Measurements from ENCODE around the gene TSPAN13. TPM values are rescaled to one million over a fixed set of nuclear protein-coding genes. Genes with fewer than 3 reads are reported as not detected.

Gene TSPAN13
- total and polyA plus RNA-seq, 10 of the 15 experiments (the other 5 are each of a cell fraction or from before 2014, with no cell fraction given) = 0.26 to 0.37 TPM; not detected in 8

- no peak overlapping the region for H3K27ac ChIP-seq (ENCODE audit: control insufficient read depth, insufficient read depth)
- DNase-seq (ENCODE audit: low read depth, low spot score) (no peak), ATAC-seq (no peak), FAIRE-seq (no peak)
- peaks cover 5 to 18% of the 10 kb centered on the region in 2 experiments for H3K27me3 ChIP-seq (replicated peaks in 1 of 2; ENCODE audit: control insufficient read depth in 2 of 2, insufficient read depth in 2 of 2, low read length in 1 of 2)
- H3K4me3 ChIP-seq = no peak overlapping the region
- H3K4me1 ChIP-seq (ENCODE audit: control insufficient read depth, insufficient read depth, low read length) = no peaks in the 10 kb centered on the region
- TF ChIP-seq LARP7 (IDR thresholded peaks at IDR 0.05) = no peak
- no peak for TF ChIP-seq JUND (IDR thresholded peaks at IDR 0.05; ENCODE audit: low read depth, low read length)
- TF ChIP-seq HDAC6 (IDR thresholded peaks at IDR 0.05; ENCODE audit: unreplicated experiment) = peak; percentile 75
- TF ChIP-seq FOXK2 (IDR thresholded peaks at IDR 0.05) = no peak
- TF ChIP-seq, protein P1, sequence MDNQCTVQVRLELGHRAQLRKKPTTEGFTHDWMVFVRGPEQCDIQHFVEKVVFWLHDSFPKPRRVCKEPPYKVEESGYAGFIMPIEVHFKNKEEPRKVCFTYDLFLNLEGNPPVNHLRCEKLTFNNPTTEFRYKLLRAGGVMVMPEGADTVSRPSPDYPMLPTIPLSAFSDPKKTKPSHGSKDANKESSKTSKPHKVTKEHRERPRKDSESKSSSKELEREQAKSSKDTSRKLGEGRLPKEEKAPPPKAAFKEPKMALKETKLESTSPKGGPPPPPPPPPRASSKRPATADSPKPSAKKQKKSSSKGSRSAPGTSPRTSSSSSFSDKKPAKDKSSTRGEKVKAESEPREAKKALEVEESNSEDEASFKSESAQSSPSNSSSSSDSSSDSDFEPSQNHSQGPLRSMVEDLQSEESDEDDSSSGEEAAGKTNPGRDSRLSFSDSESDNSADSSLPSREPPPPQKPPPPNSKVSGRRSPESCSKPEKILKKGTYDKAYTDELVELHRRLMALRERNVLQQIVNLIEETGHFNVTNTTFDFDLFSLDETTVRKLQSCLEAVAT (IDR thresholded peaks at IDR 0.05) = no peak
- CTCF ChIA-PET = no interaction called here
- SMC1A ChIA-PET (ENCODE audit: uncharacterized antibody, unreplicated experiment) = interaction anchor here (1.3 kb wide), 1 partner anchor 9 kb away, joined by 3 read pairs; no protein-coding TSS in a partner anchor
- no peak overlapping the region for H2AFZ ChIP-seq (ENCODE audit: control insufficient read depth, low read depth, low read length)
- POLR2A ChIA-PET = no interaction called here
- 10% methylated on average over 52 of the region's 58 CpGs for WGBS (ENCODE audit: insufficient coverage, insufficient replicate concordance, low lambda C conversion rate, missing lambda C conversion rate)
- no peaks in the 10 kb centered on the region for H3K79me2 ChIP-seq (ENCODE audit: control insufficient read depth, insufficient read depth, low read length)
- intact Hi-C loops (cut with micrococcal nuclease; ENCODE audit: unreplicated experiment) (no loop called here), in situ Hi-C loops (cut with MboI) (no loop called here)
- peak overlapping the region; percentile 64; the same call in 1 of the 2 replicates for H3K4me2 ChIP-seq (ENCODE audit: control insufficient read depth, insufficient read depth)
- no peak overlapping the region for H3K9ac ChIP-seq (ENCODE audit: control insufficient read depth, insufficient read depth, low read length)
- BruUV-seq (replicated peaks) = no TSS peak
- H3K36me3 ChIP-seq (ENCODE audit: control insufficient read depth in 2 of 2, insufficient read depth in 2 of 2, low read length in 1 of 2) = no peaks in the 10 kb centered on the region
- no peaks in the 10 kb centered on the region for H3K9me3 ChIP-seq (replicated peaks; ENCODE audit: control insufficient read depth, insufficient read depth, low read length)
- no peaks in the 10 kb centered on the region for H4K20me1 ChIP-seq (ENCODE audit: control insufficient read depth, insufficient read depth)
- RAD21 ChIA-PET (ENCODE audit: unreplicated experiment) = no interaction called here
Measured at GRCh38 chr7:16753932-16754855, 639 bp downstream of the TSPAN13 start.

Data from GM12878 (cell line).